H1 (cell line): ENCODE measurements around the gene SPACA5. TPM values are rescaled to one million over a fixed set of nuclear protein-coding genes. Genes with fewer than 3 reads are reported as not detected.

ENCODE experiments used
- CTCF ChIA-PET: fragments of 300-600 bp; sonication (Branson Sonifier 250); formaldehyde crosslinking; loops from one replicate; lab custom pipeline; 2021; ENCODE audit not compliant: partially characterized antibody; lab: Charles Lee
- POLR2A ChIA-PET: fragments of 300-600 bp; sonication (Branson Sonifier 250); formaldehyde crosslinking; loops from one replicate; lab custom pipeline; 2021; ENCODE audit warnings: inconsistent platforms; ENCODE audit not compliant: partially characterized antibody; lab: Charles Lee
- DNase-seq, 2 experiments: peaks; one replicate each; pipeline versions ENCODE4 v3.0.0 to v3.0.0-alpha.2; 2010 to 2022; ENCODE audit warnings: low spot score in 2 of 2, low read depth in 1 of 2, mixed read lengths in 1 of 2
- FAIRE-seq: peaks from 2 replicates; lab custom pipeline; 2011; peaks lifted over from hg19 to GRCh38; lab: Jason Lieb, UNC
- H2AFZ ChIP-seq: 2 replicates; pipeline ENCODE4 v1.8.1; 2012; ENCODE audit warnings: low read length, inconsistent platforms
- H2AK5ac ChIP-seq: 2 replicates; pipeline ENCODE4 v1.6.1; 2013; ENCODE audit warnings: low read depth, low read length
- H2BK120ac ChIP-seq: replicated peaks from 2 replicates; pipeline ENCODE3; 2013; ENCODE audit warnings: low read depth, low read length, inconsistent platforms
- H2BK12ac ChIP-seq: 2 replicates; pipeline ENCODE4 v1.6.1; 2013; ENCODE audit warnings: low read depth, low read length
- H2BK15ac ChIP-seq: 2 replicates; pipeline ENCODE4 v1.6.1; 2013; ENCODE audit warnings: low read length
- H2BK20ac ChIP-seq: 2 replicates; pipeline ENCODE4 v1.6.1; 2013; ENCODE audit warnings: low read length
- H2BK5ac ChIP-seq: 2 replicates; pipeline ENCODE4 v1.6.1; 2013; ENCODE audit warnings: low read depth, low read length
- H3K14ac ChIP-seq: 2 replicates; pipeline ENCODE4 v1.6.1; 2013; ENCODE audit warnings: inconsistent platforms; ENCODE audit not compliant: insufficient read length
- H3K18ac ChIP-seq: 2 replicates; pipeline ENCODE4 v1.6.1; 2013; ENCODE audit warnings: low read length; ENCODE audit errors: extremely low read depth
- H3K23ac ChIP-seq: 2 replicates; pipeline ENCODE4 v1.6.1; 2013; ENCODE audit warnings: inconsistent platforms; ENCODE audit not compliant: insufficient read length
- H3K23me2 ChIP-seq: 2 replicates; pipeline ENCODE4 v1.6.1; 2013; ENCODE audit warnings: low read depth, low read length
- H3K27ac ChIP-seq: 2 replicates; pipeline ENCODE4 v1.6.1; 2011; ENCODE audit warnings: low read depth, low read length, inconsistent platforms
- H3K27me3 ChIP-seq, 4 experiments: replicated peaks in 1 of 4; 1 replicate in 1 of 4; 2 replicates in 3 of 4; pipeline versions ENCODE4 v1.6.1 to v1.8.1; 2011 to 2013; ENCODE audit warnings: low read length in 3 of 4, mild to moderate bottlenecking in 3 of 4, inconsistent platforms in 2 of 4, mixed read lengths in 2 of 4, moderate library complexity in 1 of 4; ENCODE audit not compliant: control insufficient read depth in 3 of 4, insufficient read depth in 3 of 4; ENCODE audit errors: extremely low read depth in 1 of 4
- H3K36me3 ChIP-seq, 4 experiments: 2 replicates each; pipeline versions ENCODE4 v1.6.1 to v1.8.1; 2011 to 2013; ENCODE audit warnings: mild to moderate bottlenecking in 4 of 4, low read length in 3 of 4, moderate library complexity in 2 of 4, control low read depth in 1 of 4, inconsistent platforms in 1 of 4; ENCODE audit not compliant: insufficient read depth in 4 of 4, control insufficient read depth in 2 of 4
- H3K4ac ChIP-seq: replicated peaks from 2 replicates; pipeline ENCODE3; 2013; ENCODE audit warnings: low read length, low read depth, mixed read lengths, inconsistent platforms; ENCODE audit not compliant: insufficient read length
- H3K4me1 ChIP-seq, 4 experiments: replicated peaks in 1 of 4; 1 replicate in 1 of 4; 2 replicates in 3 of 4; pipeline versions ENCODE4 v1.6.1 to v1.8.1; 2011 to 2013; ENCODE audit warnings: low read length in 3 of 4, inconsistent platforms in 2 of 4, mixed read lengths in 1 of 4; ENCODE audit not compliant: insufficient read depth in 4 of 4, control insufficient read depth in 3 of 4
- H3K4me2 ChIP-seq, 2 experiments: 2 replicates each; pipeline versions ENCODE4 v1.6.1 to v1.8.1; 2011 to 2013; ENCODE audit warnings: low read depth in 2 of 2, low read length in 2 of 2, control low read depth in 1 of 2, inconsistent platforms in 1 of 2, mild to moderate bottlenecking in 1 of 2; ENCODE audit not compliant: insufficient read depth in 1 of 2
- H3K4me3 ChIP-seq, 4 experiments: fragments of 200-600, 300-600 bp in 1 of 4; sonication (generic), shearing (Covaris generic), sonication (Bioruptor Twin) in 1 of 4; 2 replicates each; pipeline versions ENCODE4 v1.5.1 to v1.8.1; 2011 to 2016; ENCODE audit warnings: low read length in 4 of 4, low read depth in 3 of 4, control low read depth in 2 of 4, inconsistent platforms in 2 of 4, mild to moderate bottlenecking in 2 of 4, mixed read lengths in 1 of 4, moderate library complexity in 1 of 4; ENCODE audit not compliant: insufficient read depth in 2 of 4; ENCODE audit errors: extremely low read depth in 1 of 4
- H3K56ac ChIP-seq: replicated peaks from 2 replicates; pipeline ENCODE3; 2013; ENCODE audit warnings: low read depth, mild to moderate bottlenecking, mixed read lengths, low read length, inconsistent platforms; ENCODE audit not compliant: insufficient read length
- H3K79me1 ChIP-seq: 2 replicates; pipeline ENCODE4 v1.6.1; 2013; ENCODE audit warnings: low read depth, low read length, control low read depth
- H3K79me2 ChIP-seq, 2 experiments: 2 replicates each; pipeline versions ENCODE4 v1.6.1 to v1.8.1; 2012 to 2013; ENCODE audit warnings: low read length in 2 of 2, mild to moderate bottlenecking in 2 of 2, inconsistent platforms in 1 of 2; ENCODE audit not compliant: insufficient read depth in 2 of 2, control insufficient read depth in 1 of 2
- H3K9ac ChIP-seq, 4 experiments: replicated peaks in 1 of 4; 1 replicate in 1 of 4; 2 replicates in 3 of 4; pipeline versions ENCODE4 v1.6.1 to v1.8.1; 2011 to 2013; ENCODE audit warnings: low read depth in 3 of 4, low read length in 3 of 4, control low read depth in 2 of 4, mild to moderate bottlenecking in 2 of 4, moderate library complexity in 2 of 4, inconsistent platforms in 1 of 4; ENCODE audit errors: extremely low read depth in 1 of 4
- H3K9me3 ChIP-seq, 2 experiments: 2 replicates each; pipeline versions ENCODE4 v1.6.1 to v1.8.1; 2012 to 2013; ENCODE audit warnings: mild to moderate bottlenecking in 2 of 2, moderate library complexity in 2 of 2, control low read depth in 1 of 2, inconsistent platforms in 1 of 2, low read depth in 1 of 2, low read length in 1 of 2, mixed read lengths in 1 of 2; ENCODE audit not compliant: insufficient read depth in 2 of 2
- H4K20me1 ChIP-seq, 2 experiments: replicated peaks in 1 of 2; 2 replicates each; pipeline versions ENCODE3 to v1.8.1; 2011 to 2013; ENCODE audit warnings: inconsistent platforms in 2 of 2, low read length in 2 of 2, mild to moderate bottlenecking in 1 of 2; ENCODE audit not compliant: insufficient read depth in 2 of 2, control insufficient read depth in 1 of 2
- H4K5ac ChIP-seq: 2 replicates; pipeline ENCODE4 v1.6.1; 2013; ENCODE audit warnings: low read length, low read depth, mixed read lengths, inconsistent platforms; ENCODE audit not compliant: insufficient read length
- H4K8ac ChIP-seq: 2 replicates; pipeline ENCODE4 v1.8.0; 2013; ENCODE audit warnings: mild to moderate bottlenecking, moderate library complexity, low read length, inconsistent platforms; ENCODE audit not compliant: insufficient read depth; ENCODE audit errors: extremely low read depth
- H4K91ac ChIP-seq: replicated peaks from 2 replicates; pipeline ENCODE3; 2013; ENCODE audit warnings: low read length, mixed read lengths, inconsistent platforms; ENCODE audit not compliant: insufficient read length
- CEBPB ChIP-seq: IDR thresholded peaks from 2 replicates; pipeline ENCODE4 v1.6.1; 2012; ENCODE audit warnings: low read depth, low read length
- EGR1 ChIP-seq: IDR thresholded peaks from 2 replicates; pipeline ENCODE4 v1.6.1; 2011; ENCODE audit warnings: low read depth, low read length, borderline replicate concordance
- HDAC2 ChIP-seq, 2 experiments: fragments of 300-600 bp in 1 of 2; sonication (generic) in 1 of 2; IDR thresholded peaks; 2 replicates each; pipeline ENCODE4 v1.6.1; 2011 to 2012; ENCODE audit warnings: low read depth in 2 of 2, low read length in 2 of 2, mild to moderate bottlenecking in 2 of 2, moderate library complexity in 2 of 2, borderline replicate concordance in 1 of 2, inconsistent platforms in 1 of 2
- MAFK ChIP-seq: IDR thresholded peaks from 2 replicates; pipeline ENCODE4 v1.6.1; 2012; ENCODE audit warnings: low read depth, mild to moderate bottlenecking, improper control_type of control experiment, low read length
- NRF1 ChIP-seq: IDR thresholded peaks from 2 replicates; pipeline ENCODE4 v1.6.1; 2011; ENCODE audit warnings: mild to moderate bottlenecking, low read depth, low read length, improper control_type of control experiment
- PHF8 ChIP-seq: fragments of 200-600 bp; sonication (generic); conservative IDR thresholded peaks from 2 replicates; pipeline ENCODE4 v1.7.1; 2012; ENCODE audit warnings: low read depth, mild to moderate bottlenecking, inconsistent platforms, low read length, moderate library complexity
- SP1 ChIP-seq: IDR thresholded peaks from 2 replicates; pipeline ENCODE4 v1.6.1; 2011; ENCODE audit warnings: low read depth, low read length
- SRF ChIP-seq: IDR thresholded peaks from 2 replicates; pipeline ENCODE4 v1.6.1; 2011; ENCODE audit warnings: mild to moderate bottlenecking, low read depth, low read length, moderate library complexity
- TCF12 ChIP-seq: IDR thresholded peaks from 2 replicates; pipeline ENCODE4 v1.6.1; 2011; ENCODE audit warnings: low read depth, mild to moderate bottlenecking, low read length
- ZNF274 ChIP-seq: IDR thresholded peaks from 2 replicates; pipeline ENCODE4 v1.7.0; 2012; ENCODE audit warnings: low read length, borderline replicate concordance; ENCODE audit errors: extremely low read depth
- WGBS, 2 experiments: shearing (Covaris generic) in 1 of 2; methylation state at CpG; one replicate each; pipeline versions ENCODE4 v1.1.6 to v1.1.7; 2013 to 2015; ENCODE audit warnings: low lambda C conversion rate in 2 of 2, mixed read lengths in 2 of 2, inconsistent platforms in 1 of 2, low coverage in 1 of 2, missing lambda C conversion rate in 1 of 2; ENCODE audit not compliant: insufficient replicate concordance in 2 of 2, insufficient coverage in 1 of 2, insufficient read length in 1 of 2; ENCODE audit errors: extremely low coverage in 1 of 2, missing lambda C conversion rate in 1 of 2; 5-methylcytosine and 5-hydroxymethylcytosine counted together
- polyA plus RNA-seq, 7 experiments: library from polyadenylated mRNA; depleted of rRNA in 3 of 7; stranded (reverse) in 5 of 7; unstranded in 2 of 7; fragments of >200 nt in 5 of 7; fragments of 200-250 nt in 2 of 7; gene quantifications; 1 replicate in 5 of 7; 2 replicates in 1 of 7; 4 replicates in 1 of 7; pipeline versions ENCODE4 v1.2.1 to v1.2.3, GENCODE V29; 2011 to 2013; ENCODE audit warnings: missing spikeins in 2 of 7, mixed read lengths in 2 of 7
- total RNA-seq: library from RNA; stranded (reverse); fragmentation: NEBNext Ultra II Directional; extraction: Animal tissue kit (Norgen Biotek cat#: 25700); gene quantifications from 2 replicates; pipeline ENCODE4 v1.2.1, GENCODE V29; 2021
- TF ChIP-seq, protein P1 (sequence below), 3 experiments: IDR thresholded peaks; 1 replicate in 2 of 3; 2 replicates in 1 of 3; pipeline versions ENCODE4 v1.5.1 to v1.6.1; 2011; ENCODE audit warnings: low read length in 3 of 3, mild to moderate bottlenecking in 3 of 3, inconsistent platforms in 2 of 3, low read depth in 1 of 3, moderate library complexity in 1 of 3; ENCODE audit not compliant: insufficient read depth in 1 of 3; ENCODE audit errors: control extremely low read depth in 1 of 3
- TF ChIP-seq, protein P2 (sequence below): IDR thresholded peaks from 2 replicates; pipeline ENCODE4 v1.6.1; 2012; ENCODE audit warnings: inconsistent platforms

Gene SPACA5
- total and polyA plus RNA-seq, 2 of the 8 experiments (the other 6 are each of a cell fraction or from before 2014, with no cell fraction given) = 0.26 TPM; not detected in 1

DNA sequence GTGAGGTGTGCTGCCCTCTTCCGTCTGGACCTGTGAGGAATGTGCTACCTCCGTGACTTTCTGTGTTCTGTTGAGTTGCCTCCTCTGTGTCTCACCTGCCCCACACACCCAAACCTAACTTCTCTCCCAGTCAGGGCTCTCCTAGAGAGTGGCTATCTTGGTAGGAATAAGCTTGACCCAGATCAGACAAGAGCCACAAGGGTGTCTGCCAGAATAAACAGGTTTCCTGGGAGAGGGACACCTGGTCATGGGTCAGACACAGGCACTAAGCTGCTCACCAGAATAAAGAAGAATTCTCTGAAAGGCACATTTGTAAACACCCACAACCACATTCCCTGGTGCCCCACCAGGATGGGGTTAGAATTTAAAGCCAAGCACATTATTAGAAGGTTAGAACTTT is 14.1 kb upstream of the SPACA5 start:
- Histone ChIP-seq H3K18ac (no peak overlapping the region), H3K36me3 (no peaks in the 10 kb centered on the region; a peak in 1 of 8 replicates), H3K23ac (no peak overlapping the region), H3K27ac (no peak overlapping the region), H4K8ac (no peak overlapping the region), H3K4me2 (no peak overlapping the region), H3K4me1 (no peaks in the 10 kb centered on the region), H3K27me3 (no peaks in the 10 kb centered on the region), H2BK12ac (no peak overlapping the region), H3K56ac (no peak overlapping the region), H2AFZ (no peak overlapping the region), H3K14ac (no peak overlapping the region), H2BK5ac (no peak overlapping the region), H2BK15ac (no peak overlapping the region), H4K5ac (no peak overlapping the region), H4K91ac (no peak overlapping the region), H2AK5ac (no peak overlapping the region), H3K79me2 (peaks cover 0 to 7% of the 10 kb centered on the region in 2 experiments; a peak in 2 of 4 replicates), H3K23me2 (no peaks in the 10 kb centered on the region), H3K4me3 (no peak overlapping the region), H3K4ac (no peak overlapping the region), H3K9me3 (no peaks in the 10 kb centered on the region), H3K79me1 (no peaks in the 10 kb centered on the region), H4K20me1 (no peaks in the 10 kb centered on the region), H2BK20ac (no peak overlapping the region), H3K9ac (no peak overlapping the region), H2BK120ac (no peak overlapping the region)
- ChIA-PET POLR2A (no interaction called here), CTCF (no interaction called here)
- DNase-seq (no peak), FAIRE-seq (no peak)
- 100% methylated on average over 1 of the region's 2 CpGs; no CpG with 5 or more reads in 1 of the 2 experiments for WGBS, 2 experiments
- TF ChIP-seq PHF8 (no peak), SP1 (no peak), NRF1 (no peak), TCF12 (no peak), HDAC2 (IDR thresholded peaks at IDR 0.05; ENCODE audit: borderline replicate concordance in 1 of 2, low read depth in 2 of 2, low read length in 2 of 2) (no peak), CEBPB (no peak), ZNF274 (no peak), MAFK (no peak), EGR1 (no peak), SRF (no peak)
- TF ChIP-seq, protein P1, sequence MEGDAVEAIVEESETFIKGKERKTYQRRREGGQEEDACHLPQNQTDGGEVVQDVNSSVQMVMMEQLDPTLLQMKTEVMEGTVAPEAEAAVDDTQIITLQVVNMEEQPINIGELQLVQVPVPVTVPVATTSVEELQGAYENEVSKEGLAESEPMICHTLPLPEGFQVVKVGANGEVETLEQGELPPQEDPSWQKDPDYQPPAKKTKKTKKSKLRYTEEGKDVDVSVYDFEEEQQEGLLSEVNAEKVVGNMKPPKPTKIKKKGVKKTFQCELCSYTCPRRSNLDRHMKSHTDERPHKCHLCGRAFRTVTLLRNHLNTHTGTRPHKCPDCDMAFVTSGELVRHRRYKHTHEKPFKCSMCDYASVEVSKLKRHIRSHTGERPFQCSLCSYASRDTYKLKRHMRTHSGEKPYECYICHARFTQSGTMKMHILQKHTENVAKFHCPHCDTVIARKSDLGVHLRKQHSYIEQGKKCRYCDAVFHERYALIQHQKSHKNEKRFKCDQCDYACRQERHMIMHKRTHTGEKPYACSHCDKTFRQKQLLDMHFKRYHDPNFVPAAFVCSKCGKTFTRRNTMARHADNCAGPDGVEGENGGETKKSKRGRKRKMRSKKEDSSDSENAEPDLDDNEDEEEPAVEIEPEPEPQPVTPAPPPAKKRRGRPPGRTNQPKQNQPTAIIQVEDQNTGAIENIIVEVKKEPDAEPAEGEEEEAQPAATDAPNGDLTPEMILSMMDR (IDR thresholded peaks at IDR 0.05; ENCODE audit: control extremely low read depth in 1 of 3, insufficient read depth in 1 of 3, low read depth in 1 of 3, low read length in 3 of 3) = no peak
- TF ChIP-seq, protein P2, sequence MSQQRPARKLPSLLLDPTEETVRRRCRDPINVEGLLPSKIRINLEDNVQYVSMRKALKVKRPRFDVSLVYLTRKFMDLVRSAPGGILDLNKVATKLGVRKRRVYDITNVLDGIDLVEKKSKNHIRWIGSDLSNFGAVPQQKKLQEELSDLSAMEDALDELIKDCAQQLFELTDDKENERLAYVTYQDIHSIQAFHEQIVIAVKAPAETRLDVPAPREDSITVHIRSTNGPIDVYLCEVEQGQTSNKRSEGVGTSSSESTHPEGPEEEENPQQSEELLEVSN = no peak
